Measurements from ENCODE around the gene KCNE2.

- no peak for TF ChIP-seq EZH2 (IDR thresholded peaks at IDR 0.05; ENCODE audit: insufficient read depth, poor library complexity, severe bottlenecking)
- TF ChIP-seq EZH2phosphoT487 (IDR thresholded peaks at IDR 0.05; ENCODE audit: insufficient read depth, low read depth): no peak
These were observed 19.9 kb upstream of the KCNE2 start for GRCh38 chr21:34343838-34344381.
